GM21381 (cell line): ENCODE data around the gene ADGRL3.
"Not testable (repeated sequence)": the region's sequence is repeated elsewhere in the genome, so short reads cannot be mapped to it uniquely, and the experiment has no call there.

Experiments
- ATAC-seq: cut with Tn5 transposase; IDR thresholded peaks from one replicate; pipeline ENCODE4 v1.9.1; 2021; ENCODE audit warnings: mild to moderate bottlenecking, moderate library complexity; ENCODE audit not compliant: unreplicated experiment

The ADGRL3 gene

GRCh38 chr4:61771056-61771455, 570.9 kb downstream of the ADGRL3 start:
- ATAC-seq, result no peak

- no peak for ATAC-seq
These were observed 572.0 kb downstream of the ADGRL3 start for GRCh38 chr4:61772126-61772525.

- ATAC-seq, result no peak
These were observed 573.6 kb downstream of the ADGRL3 start for GRCh38 chr4:61773655-61774245.

GRCh38 chr4:61782133-61782532, 582.0 kb downstream of the ADGRL3 start:
- ATAC-seq, result no peak

- ATAC-seq, result peak; percentile 62
These were observed 582.9 kb downstream of the ADGRL3 start for GRCh38 chr4:61783050-61783449.

GRCh38 chr4:61785761-61786160, 585.6 kb downstream of the ADGRL3 start:
- no peak for ATAC-seq

- ATAC-seq, result no peak
These were observed 586.1 kb downstream of the ADGRL3 start for GRCh38 chr4:61786211-61786610.

- no peak for ATAC-seq
These were observed 595.9 kb downstream of the ADGRL3 start for GRCh38 chr4:61795998-61796397.

GRCh38 chr4:61799794-61800193, 599.7 kb downstream of the ADGRL3 start:
- no peak for ATAC-seq

GRCh38 chr4:61805227-61805626, 605.1 kb downstream of the ADGRL3 start:
- no peak for ATAC-seq

- ATAC-seq, result no peak
These were observed 605.9 kb downstream of the ADGRL3 start for GRCh38 chr4:61805979-61806378.

- no peak for ATAC-seq
These were observed 612.0 kb downstream of the ADGRL3 start for GRCh38 chr4:61812171-61812570.

GRCh38 chr4:61817071-61817470, 616.9 kb downstream of the ADGRL3 start:
- no peak for ATAC-seq

- no peak for ATAC-seq
These were observed 620.0 kb downstream of the ADGRL3 start for GRCh38 chr4:61820136-61820535.

- no peak for ATAC-seq
These were observed 624.3 kb downstream of the ADGRL3 start for GRCh38 chr4:61824454-61824853.

GRCh38 chr4:61827907-61828391, 627.8 kb downstream of the ADGRL3 start:
- no peak for ATAC-seq

- ATAC-seq, result no peak
These were observed 628.8 kb downstream of the ADGRL3 start for GRCh38 chr4:61828960-61829359.

GRCh38 chr4:61831987-61832386, 631.9 kb downstream of the ADGRL3 start:
- ATAC-seq, result no peak

GRCh38 chr4:61837395-61837794, 637.3 kb downstream of the ADGRL3 start:
- no peak for ATAC-seq

GRCh38 chr4:61838072-61838471, 637.9 kb downstream of the ADGRL3 start:
- no peak for ATAC-seq

GRCh38 chr4:61841714-61842113, 641.6 kb downstream of the ADGRL3 start:
- ATAC-seq, result no peak

- no peak for ATAC-seq
These were observed 651.0 kb downstream of the ADGRL3 start for GRCh38 chr4:61851126-61851525.

GRCh38 chr4:61852105-61852504, 652.0 kb downstream of the ADGRL3 start:
- ATAC-seq, result not testable (repeated sequence)
